GM21786 (cell line): ENCODE results near the gene SFMBT1.
"Not testable (repeated sequence)": the region's sequence is repeated elsewhere in the genome, so short reads cannot be mapped to it uniquely, and the experiment has no call there.

ENCODE experiments used
- ATAC-seq: cut with Tn5 transposase; IDR thresholded peaks from one replicate; pipeline ENCODE4 v1.9.1; 2021; ENCODE audit not compliant: unreplicated experiment

Gene SFMBT1

GRCh38 chr3:53039376-53039752 is 6.5 kb downstream of the SFMBT1 start:
- no peak for ATAC-seq

- no peak for ATAC-seq
Measured at GRCh38 chr3:53038679-53039375, 7.0 kb downstream of the SFMBT1 start.

GRCh38 chr3:53035825-53036619 is 9.9 kb downstream of the SFMBT1 start:
- no peak for ATAC-seq

GRCh38 chr3:53035018-53035417 is 10.9 kb downstream of the SFMBT1 start:
- ATAC-seq, result not testable (repeated sequence)

GRCh38 chr3:53034411-53034810 is 11.5 kb downstream of the SFMBT1 start:
- ATAC-seq, result not testable (repeated sequence)

GRCh38 chr3:53032609-53033008 is 13.3 kb downstream of the SFMBT1 start:
- ATAC-seq, result no peak

GRCh38 chr3:53030619-53031449 is 15.0 kb downstream of the SFMBT1 start:
- no peak for ATAC-seq

- ATAC-seq, result no peak
Measured at GRCh38 chr3:53028641-53029040, 17.2 kb downstream of the SFMBT1 start.

- ATAC-seq, result no peak
Measured at GRCh38 chr3:53027254-53027844, 18.5 kb downstream of the SFMBT1 start.

GRCh38 chr3:53026382-53027162 is 19.3 kb downstream of the SFMBT1 start:
- ATAC-seq, result no peak

- ATAC-seq, result no peak
Measured at GRCh38 chr3:53024315-53024714, 21.6 kb downstream of the SFMBT1 start.

- ATAC-seq, result no peak
Measured at GRCh38 chr3:53023072-53023823, 22.6 kb downstream of the SFMBT1 start.

- ATAC-seq, result no peak
Measured at GRCh38 chr3:53022647-53023046, 23.2 kb downstream of the SFMBT1 start.

- ATAC-seq, result no peak
Measured at GRCh38 chr3:53016236-53016635, 29.6 kb downstream of the SFMBT1 start.

- ATAC-seq, result no peak
Measured at GRCh38 chr3:53011324-53011723, 34.5 kb downstream of the SFMBT1 start.

- no peak for ATAC-seq
Measured at GRCh38 chr3:53009826-53010539, 35.9 kb downstream of the SFMBT1 start.

GRCh38 chr3:53008932-53009331 is 36.9 kb downstream of the SFMBT1 start:
- no peak for ATAC-seq

- ATAC-seq, result no peak
Measured at GRCh38 chr3:53005854-53006513, 39.9 kb downstream of the SFMBT1 start.

- no peak for ATAC-seq
Measured at GRCh38 chr3:53005338-53005737, 40.5 kb downstream of the SFMBT1 start.
